ENCODE data around the gene CHD5. TPM values are rescaled to one million over a fixed set of nuclear protein-coding genes. Genes with fewer than 3 reads are reported as not detected.
A peak's percentile ranks its signal among the peaks of the same experiment; 100 is the strongest.

The CHD5 gene
- total RNA-seq, 1 donor from 2014 or later, result 0.08 TPM

GRCh38 chr1:6202256-6202655, 22.1 kb upstream of the CHD5 start:
- ATAC-seq (no peak), DNase-seq (ENCODE audit: low spot score) (no peak)

GRCh38 chr1:6200188-6200809, 20.2 kb upstream of the CHD5 start:
- ATAC-seq (no peak), DNase-seq (ENCODE audit: low spot score) (no peak)

GRCh38 chr1:6199298-6200187, 19.4 kb upstream of the CHD5 start, which contains the start of gene RPL22:
TSS of gene RPL22 (minus strand) at chr1:6199595. CDS start at chr1:6199573, 22 bp downstream.
- ATAC-seq (peak; percentile 96), DNase-seq (ENCODE audit: low spot score) (peak; percentile 98)

- DNase-seq (ENCODE audit: low spot score) (no peak), ATAC-seq (peak; percentile 24)
Measured at GRCh38 chr1:6198646-6199297, 18.7 kb upstream of the CHD5 start.

- DNase-seq (ENCODE audit: low spot score), result no peak
- no peak for ATAC-seq
Measured at GRCh38 chr1:6197746-6198427, 17.8 kb upstream of the CHD5 start.

GRCh38 chr1:6191968-6192367, 11.8 kb upstream of the CHD5 start:
- ATAC-seq (no peak), DNase-seq (ENCODE audit: low spot score) (no peak)

GRCh38 chr1:6188466-6188865, 8.3 kb upstream of the CHD5 start:
- DNase-seq (ENCODE audit: low spot score), result no peak

GRCh38 chr1:6185635-6186382, 5.7 kb upstream of the CHD5 start:
- DNase-seq (ENCODE audit: low spot score) (no peak), ATAC-seq (peak; percentile 11)

More at GRCh38 chr1:6188466-6188865, 8.3 kb upstream of the CHD5 start:
- ATAC-seq, result no peak

GRCh38 chr1:6185151-6185550, 5.0 kb upstream of the CHD5 start:
- ATAC-seq (no peak), DNase-seq (ENCODE audit: low spot score) (no peak)

GRCh38 chr1:6184083-6184783, 4.1 kb upstream of the CHD5 start:
- ATAC-seq, result no peak
- DNase-seq (ENCODE audit: low spot score), result no peak

- ATAC-seq (peak; percentile 33), DNase-seq (ENCODE audit: low spot score) (no peak)
Measured at GRCh38 chr1:6183520-6183989, 3.4 kb upstream of the CHD5 start.

GRCh38 chr1:6181347-6181770, 1.2 kb upstream of the CHD5 start:
- DNase-seq (ENCODE audit: low spot score) (no peak), ATAC-seq (no peak)

- DNase-seq (ENCODE audit: low spot score) (no peak), ATAC-seq (no peak)
Measured at GRCh38 chr1:6180707-6181311, 688 bp upstream of the CHD5 start.

GRCh38 chr1:6179564-6180175, 451 bp downstream of the CHD5 start:
- DNase-seq (ENCODE audit: low spot score) (no peak), ATAC-seq (no peak)

- DNase-seq (ENCODE audit: low spot score), result no peak
Measured at GRCh38 chr1:6178751-6179563, 1.2 kb downstream of the CHD5 start.

GRCh38 chr1:6177681-6178380, 2.3 kb downstream of the CHD5 start:
- ATAC-seq, result no peak
- DNase-seq (ENCODE audit: low spot score), result no peak

More at GRCh38 chr1:6178751-6179563, 1.2 kb downstream of the CHD5 start:
- no peak for ATAC-seq

GRCh38 chr1:6176779-6177178, 3.3 kb downstream of the CHD5 start:
- no peak for DNase-seq (ENCODE audit: low spot score)
- no peak for ATAC-seq
